Right lobe of liver (tissue), 4 donors: ENCODE results near the gene MAPK8IP3.
"Not testable (repeated sequence)": the region's sequence is repeated elsewhere in the genome, so short reads cannot be mapped to it uniquely, and the experiment has no call there.

Experiments
- CTCF ChIP-seq, 4 donors: fragments of 200-600 bp in 3 of 4; fragments of 450-650 bp in 1 of 4; IDR thresholded peaks; one replicate each; pipeline versions ENCODE4 v1.5.1 to v1.8.0; 2016 to 2022; ENCODE audit warnings: antibody characterized with exemption in 4 of 4, mild to moderate bottlenecking in 2 of 4
- POLR2A ChIP-seq: fragments of 450-650 bp; IDR thresholded peaks from one replicate; pipeline ENCODE4 v1.6.1; 2017; ENCODE audit warnings: antibody characterized with exemption, mild to moderate bottlenecking
- donor health status: DM: no; HTN: no; CAD: no.
- donor health status: DM: no; HTN: no; CAD: no.
- donor health status: DM: no; HTN: yes; CAD: no.

DNA sequence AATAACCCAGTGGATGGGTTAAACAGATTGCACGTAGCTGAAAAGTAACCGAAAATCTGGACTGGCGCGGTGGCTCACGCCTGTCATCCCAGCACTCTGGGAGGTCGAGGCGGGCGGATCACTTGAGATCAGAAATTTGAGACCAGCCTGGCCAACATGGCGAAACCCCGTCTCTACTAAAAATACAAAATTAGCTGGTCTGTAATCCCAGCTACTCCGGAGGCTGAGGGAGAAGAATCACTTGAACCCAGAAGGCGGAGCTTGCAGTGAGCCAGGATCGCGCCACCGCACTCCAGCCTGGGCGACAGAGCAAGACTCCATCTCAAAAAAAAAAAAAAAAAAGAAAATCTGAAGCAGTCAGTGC is 689 bp upstream of the MAPK8IP3 start:
- TF ChIP-seq POLR2A; CTCF (IDR thresholded peaks at IDR 0.05): not testable (repeated sequence)
